ENCODE measurements around the gene CTNNA2. TPM values are rescaled to one million over a fixed set of nuclear protein-coding genes. Genes with fewer than 3 reads are reported as not detected.

Gene CTNNA2
- total RNA-seq, 1 experiment from 2014 or later: 0.54 TPM

DNA sequence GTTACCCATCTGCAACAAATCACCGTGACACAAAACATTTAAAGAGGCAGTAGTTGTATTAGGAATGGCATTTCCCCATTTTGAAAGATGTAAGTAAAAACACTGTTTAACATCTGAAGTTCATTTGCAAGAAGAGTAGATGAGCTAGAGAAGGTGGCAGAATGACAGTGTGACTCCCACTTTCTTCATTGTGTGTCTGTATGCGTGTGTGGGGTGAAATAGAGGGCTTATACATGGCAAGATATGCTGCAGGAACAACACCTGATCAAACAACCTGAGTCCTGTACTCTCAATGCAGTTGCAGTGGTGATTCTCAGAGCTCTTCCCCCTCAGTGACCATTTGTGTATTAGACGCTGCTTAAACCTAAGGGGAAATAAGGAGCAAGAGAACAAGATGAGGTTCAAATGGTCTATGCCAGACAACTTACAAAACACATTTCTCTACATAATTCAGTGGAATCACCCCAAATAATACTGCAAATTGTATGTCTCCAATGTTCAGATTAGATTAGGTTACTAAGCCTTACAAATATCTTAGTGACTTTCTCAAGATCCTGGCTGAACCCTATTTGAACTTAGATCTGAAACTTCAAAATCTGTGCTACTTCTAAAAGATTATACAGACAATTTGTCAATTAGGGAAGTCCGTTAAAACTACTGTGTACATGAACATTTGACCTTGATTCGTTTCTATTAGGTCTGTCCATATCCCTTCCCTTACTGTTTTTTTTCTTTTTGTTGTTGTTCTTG is 561.6 kb downstream of the CTNNA2 start:
- DNase-seq (ENCODE audit: low read depth, low spot score): no peak
- intact Hi-C loops (cut with micrococcal nuclease; ENCODE audit: unreplicated experiment): loop anchor here (5.0 kb wide), 2 partner anchors 163 to 1028 kb away; no protein-coding TSS in a partner anchor
- Histone ChIP-seq H3K4me3 (ENCODE audit: low read depth in 2 of 2, low read length in 2 of 2) (no peak overlapping the region), H3K27ac (ENCODE audit: low read length) (no peak overlapping the region), H3K9me3 (ENCODE audit: control insufficient read depth, insufficient read depth, low read depth, low read length) (no peaks in the 10 kb centered on the region), H3K27me3 (ENCODE audit: control insufficient read depth, insufficient read depth, low read length) (no peaks in the 10 kb centered on the region), H3K4me1 (ENCODE audit: control insufficient read depth, insufficient read depth, low read length) (no peaks in the 10 kb centered on the region), H3K36me3 (ENCODE audit: control insufficient read depth, insufficient read depth, low read length) (no peaks in the 10 kb centered on the region)
- ATAC-seq: no peak
- TF ChIP-seq, protein P1, sequence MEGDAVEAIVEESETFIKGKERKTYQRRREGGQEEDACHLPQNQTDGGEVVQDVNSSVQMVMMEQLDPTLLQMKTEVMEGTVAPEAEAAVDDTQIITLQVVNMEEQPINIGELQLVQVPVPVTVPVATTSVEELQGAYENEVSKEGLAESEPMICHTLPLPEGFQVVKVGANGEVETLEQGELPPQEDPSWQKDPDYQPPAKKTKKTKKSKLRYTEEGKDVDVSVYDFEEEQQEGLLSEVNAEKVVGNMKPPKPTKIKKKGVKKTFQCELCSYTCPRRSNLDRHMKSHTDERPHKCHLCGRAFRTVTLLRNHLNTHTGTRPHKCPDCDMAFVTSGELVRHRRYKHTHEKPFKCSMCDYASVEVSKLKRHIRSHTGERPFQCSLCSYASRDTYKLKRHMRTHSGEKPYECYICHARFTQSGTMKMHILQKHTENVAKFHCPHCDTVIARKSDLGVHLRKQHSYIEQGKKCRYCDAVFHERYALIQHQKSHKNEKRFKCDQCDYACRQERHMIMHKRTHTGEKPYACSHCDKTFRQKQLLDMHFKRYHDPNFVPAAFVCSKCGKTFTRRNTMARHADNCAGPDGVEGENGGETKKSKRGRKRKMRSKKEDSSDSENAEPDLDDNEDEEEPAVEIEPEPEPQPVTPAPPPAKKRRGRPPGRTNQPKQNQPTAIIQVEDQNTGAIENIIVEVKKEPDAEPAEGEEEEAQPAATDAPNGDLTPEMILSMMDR (IDR thresholded peaks at IDR 0.05): no peak
- TF ChIP-seq TCF7L2 (IDR thresholded peaks at IDR 0.05; ENCODE audit: low read depth, low read length): no peak
- TF ChIP-seq, protein P2, sequence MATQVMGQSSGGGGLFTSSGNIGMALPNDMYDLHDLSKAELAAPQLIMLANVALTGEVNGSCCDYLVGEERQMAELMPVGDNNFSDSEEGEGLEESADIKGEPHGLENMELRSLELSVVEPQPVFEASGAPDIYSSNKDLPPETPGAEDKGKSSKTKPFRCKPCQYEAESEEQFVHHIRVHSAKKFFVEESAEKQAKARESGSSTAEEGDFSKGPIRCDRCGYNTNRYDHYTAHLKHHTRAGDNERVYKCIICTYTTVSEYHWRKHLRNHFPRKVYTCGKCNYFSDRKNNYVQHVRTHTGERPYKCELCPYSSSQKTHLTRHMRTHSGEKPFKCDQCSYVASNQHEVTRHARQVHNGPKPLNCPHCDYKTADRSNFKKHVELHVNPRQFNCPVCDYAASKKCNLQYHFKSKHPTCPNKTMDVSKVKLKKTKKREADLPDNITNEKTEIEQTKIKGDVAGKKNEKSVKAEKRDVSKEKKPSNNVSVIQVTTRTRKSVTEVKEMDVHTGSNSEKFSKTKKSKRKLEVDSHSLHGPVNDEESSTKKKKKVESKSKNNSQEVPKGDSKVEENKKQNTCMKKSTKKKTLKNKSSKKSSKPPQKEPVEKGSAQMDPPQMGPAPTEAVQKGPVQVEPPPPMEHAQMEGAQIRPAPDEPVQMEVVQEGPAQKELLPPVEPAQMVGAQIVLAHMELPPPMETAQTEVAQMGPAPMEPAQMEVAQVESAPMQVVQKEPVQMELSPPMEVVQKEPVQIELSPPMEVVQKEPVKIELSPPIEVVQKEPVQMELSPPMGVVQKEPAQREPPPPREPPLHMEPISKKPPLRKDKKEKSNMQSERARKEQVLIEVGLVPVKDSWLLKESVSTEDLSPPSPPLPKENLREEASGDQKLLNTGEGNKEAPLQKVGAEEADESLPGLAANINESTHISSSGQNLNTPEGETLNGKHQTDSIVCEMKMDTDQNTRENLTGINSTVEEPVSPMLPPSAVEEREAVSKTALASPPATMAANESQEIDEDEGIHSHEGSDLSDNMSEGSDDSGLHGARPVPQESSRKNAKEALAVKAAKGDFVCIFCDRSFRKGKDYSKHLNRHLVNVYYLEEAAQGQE (IDR thresholded peaks at IDR 0.05; ENCODE audit: insufficient read depth in 1 of 2, low read depth in 2 of 2, low read length in 1 of 2): no peak
- TF ChIP-seq SIN3A (IDR thresholded peaks at IDR 0.05; ENCODE audit: borderline replicate concordance, insufficient read depth, low read depth, low read length): no peak
- ChIA-PET POLR2A (no interaction called here), CTCF (interaction anchor here (0.7 kb wide), 1 partner anchor 459 kb away, joined by 4 read pairs; no protein-coding TSS in a partner anchor)
- BruUV-seq (replicated peaks): no TSS peak
- in situ Hi-C loops (cut with HindIII; ENCODE audit: low pct_unique_long_range_greater_than_20kb, low sequenced_read_pairs): no loop called here

- H3K9me3 ChIP-seq (ENCODE audit: control insufficient read depth, insufficient read depth, low read depth, low read length): no peaks in the 10 kb centered on the region
- H3K4me3 ChIP-seq (ENCODE audit: low read depth in 2 of 2, low read length in 2 of 2): no peak overlapping the region
- no peaks in the 10 kb centered on the region for H3K4me1 ChIP-seq (ENCODE audit: control insufficient read depth, insufficient read depth, low read length)
- no TSS peak for BruUV-seq (replicated peaks)
- no peak overlapping the region for H3K27ac ChIP-seq (ENCODE audit: low read length)
- intact Hi-C loops (cut with micrococcal nuclease; ENCODE audit: unreplicated experiment) (loop anchor here (5.0 kb wide), 1 partner anchor 1027 kb away; no protein-coding TSS in a partner anchor), in situ Hi-C loops (cut with HindIII; ENCODE audit: low pct_unique_long_range_greater_than_20kb, low sequenced_read_pairs) (no loop called here)
- H3K36me3 ChIP-seq (ENCODE audit: control insufficient read depth, insufficient read depth, low read length): no peaks in the 10 kb centered on the region
- ChIA-PET CTCF (no interaction called here), POLR2A (no interaction called here)
- no peaks in the 10 kb centered on the region; the same call in 1 of the 2 replicates for H3K27me3 ChIP-seq (ENCODE audit: control insufficient read depth, insufficient read depth, low read length)
- DNase-seq (ENCODE audit: low read depth, low spot score) (no peak), ATAC-seq (no peak)
- TF ChIP-seq, protein P2 (IDR thresholded peaks at IDR 0.05; ENCODE audit: insufficient read depth in 1 of 2, low read depth in 2 of 2, low read length in 1 of 2): no peak
- TF ChIP-seq, protein P1 (IDR thresholded peaks at IDR 0.05): no peak
- TF ChIP-seq SIN3A (IDR thresholded peaks at IDR 0.05; ENCODE audit: borderline replicate concordance, insufficient read depth, low read depth, low read length): no peak
- no peak for TF ChIP-seq TCF7L2 (IDR thresholded peaks at IDR 0.05; ENCODE audit: low read depth, low read length)
- no peak for TF ChIP-seq POLR2AphosphoS5 (IDR thresholded peaks at IDR 0.05; ENCODE audit: low read depth, low read length)
Observed at GRCh38 chr2:80075719-80076118, 562.9 kb downstream of the CTNNA2 start.

Measured in Panc1 (cell line).